Mononuclear cell (primary cell): ENCODE results near the gene DLG3. TPM values are rescaled to one million over a fixed set of nuclear protein-coding genes. Genes with fewer than 3 reads are reported as not detected.

Source experiments
- H3K27me3 ChIP-seq: 2 replicates; pipeline ENCODE4 v1.6.0; 2011; ENCODE audit warnings: low read length, control low read depth; ENCODE audit not compliant: insufficient read depth
- H3K4me1 ChIP-seq: 2 replicates; pipeline ENCODE4 v1.5.1; 2011; ENCODE audit warnings: mild to moderate bottlenecking, low read length, control low read depth; ENCODE audit not compliant: insufficient read depth
- H3K4me3 ChIP-seq: 2 replicates; pipeline ENCODE4 v1.5.1; 2011; ENCODE audit warnings: mild to moderate bottlenecking, low read length, moderate library complexity
- H3K9me3 ChIP-seq: 2 replicates; pipeline ENCODE4 v1.5.1; 2011; ENCODE audit warnings: low read depth, mild to moderate bottlenecking, control low read depth, low read length
- total RNA-seq: library from RNA; depleted of rRNA; stranded (reverse); fragments of >200 nt; gene quantifications from one replicate; pipeline ENCODE4 v1.2.3, GENCODE V29; 2012

DLG3 gene
- total RNA-seq, 1 donor: 6.4 TPM

DNA sequence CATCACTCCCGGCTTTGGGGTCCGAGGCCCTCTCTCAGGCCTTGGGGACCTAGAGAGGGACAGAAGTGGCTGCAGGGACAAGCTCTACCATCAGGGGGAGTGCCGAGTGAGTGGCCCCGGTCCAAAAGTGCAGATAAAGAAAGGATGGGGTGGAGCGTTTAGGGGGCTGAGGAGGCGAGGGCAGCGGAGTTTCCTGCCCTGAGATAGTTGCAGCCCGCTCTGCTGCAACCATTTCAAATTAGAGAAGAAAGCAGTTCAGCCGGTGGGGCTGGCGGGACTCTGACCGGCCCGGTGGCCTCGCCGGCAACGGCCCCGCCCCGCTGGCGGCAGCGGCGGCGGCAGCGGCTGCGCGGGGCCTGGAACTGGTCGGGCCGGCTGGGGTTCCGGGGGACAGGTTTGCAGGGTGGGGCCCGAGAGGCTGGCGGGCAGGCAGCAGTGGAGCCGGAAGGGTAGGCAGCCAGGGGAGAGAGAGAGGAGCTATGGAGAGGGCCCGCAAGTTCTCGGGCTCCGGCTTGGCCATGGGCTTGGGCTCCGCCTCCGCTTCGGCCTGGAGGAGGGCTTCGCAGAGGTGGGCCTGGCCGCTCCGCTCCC is 7.6 kb downstream of the DLG3 start:
- peaks cover 6% of the 10 kb centered on the region for H3K4me1 ChIP-seq
- no peaks in the 10 kb centered on the region for H3K9me3 ChIP-seq
- H3K27me3 ChIP-seq: no peaks in the 10 kb centered on the region
- peak overlapping the region; percentile 32 for H3K4me3 ChIP-seq

- Histone ChIP-seq H3K9me3 (no peaks in the 10 kb centered on the region), H3K27me3 (no peaks in the 10 kb centered on the region), H3K4me3 (no peak overlapping the region), H3K4me1 (peaks cover 6% of the 10 kb centered on the region)
These were observed 8.5 kb downstream of the DLG3 start for GRCh38 chrX:70453024-70453618.

DNA sequence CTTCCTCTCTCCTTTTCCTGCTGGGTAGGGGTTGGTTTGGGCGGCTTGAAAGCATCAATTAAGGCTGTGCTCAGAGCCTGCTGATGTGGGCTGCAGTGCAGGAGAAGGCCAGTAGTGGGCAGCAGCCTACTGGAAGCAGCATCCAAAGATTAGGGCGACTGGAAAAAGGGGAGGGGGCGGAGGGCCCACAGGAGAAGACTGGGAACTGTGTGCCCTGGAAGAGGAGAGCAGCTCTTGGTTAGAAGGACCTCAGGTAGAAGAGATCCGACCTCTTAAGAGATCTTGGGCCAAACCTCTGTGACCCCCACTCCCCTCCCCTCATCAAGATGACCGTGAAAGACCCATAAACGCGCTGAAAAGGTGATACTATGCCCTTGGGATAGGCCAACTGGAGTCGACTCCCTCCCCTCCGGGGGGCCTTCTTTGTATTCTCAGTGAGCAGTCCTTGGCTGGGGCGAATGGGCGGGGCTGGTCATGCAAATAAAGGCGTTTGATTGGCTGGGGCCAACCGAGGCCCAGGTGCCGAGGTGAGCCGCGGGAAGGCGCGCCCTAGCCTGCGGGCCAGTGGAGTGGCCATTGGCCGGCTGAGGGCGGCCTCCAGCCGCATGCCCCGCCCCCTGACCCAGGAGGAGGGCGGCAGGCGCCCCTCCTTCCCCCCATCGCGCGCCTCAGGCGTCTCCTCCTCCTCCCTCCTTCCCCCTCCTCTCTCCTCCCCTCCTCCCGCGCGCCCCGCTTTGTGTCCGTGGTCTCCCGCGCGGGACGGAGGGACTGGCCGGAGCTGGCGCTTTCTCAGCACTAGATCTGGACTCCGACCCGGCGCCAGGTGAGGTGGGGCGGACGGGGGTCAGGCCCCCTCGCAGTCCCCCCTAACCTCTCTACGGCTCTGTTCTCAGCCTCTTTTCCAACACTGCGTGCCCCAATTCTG is 10.1 kb downstream of the DLG3 start:
- Histone ChIP-seq H3K4me1 (peaks cover 6% of the 10 kb centered on the region), H3K27me3 (no peaks in the 10 kb centered on the region), H3K4me3 (peak overlapping the region; percentile 29), H3K9me3 (no peaks in the 10 kb centered on the region)

DNA sequence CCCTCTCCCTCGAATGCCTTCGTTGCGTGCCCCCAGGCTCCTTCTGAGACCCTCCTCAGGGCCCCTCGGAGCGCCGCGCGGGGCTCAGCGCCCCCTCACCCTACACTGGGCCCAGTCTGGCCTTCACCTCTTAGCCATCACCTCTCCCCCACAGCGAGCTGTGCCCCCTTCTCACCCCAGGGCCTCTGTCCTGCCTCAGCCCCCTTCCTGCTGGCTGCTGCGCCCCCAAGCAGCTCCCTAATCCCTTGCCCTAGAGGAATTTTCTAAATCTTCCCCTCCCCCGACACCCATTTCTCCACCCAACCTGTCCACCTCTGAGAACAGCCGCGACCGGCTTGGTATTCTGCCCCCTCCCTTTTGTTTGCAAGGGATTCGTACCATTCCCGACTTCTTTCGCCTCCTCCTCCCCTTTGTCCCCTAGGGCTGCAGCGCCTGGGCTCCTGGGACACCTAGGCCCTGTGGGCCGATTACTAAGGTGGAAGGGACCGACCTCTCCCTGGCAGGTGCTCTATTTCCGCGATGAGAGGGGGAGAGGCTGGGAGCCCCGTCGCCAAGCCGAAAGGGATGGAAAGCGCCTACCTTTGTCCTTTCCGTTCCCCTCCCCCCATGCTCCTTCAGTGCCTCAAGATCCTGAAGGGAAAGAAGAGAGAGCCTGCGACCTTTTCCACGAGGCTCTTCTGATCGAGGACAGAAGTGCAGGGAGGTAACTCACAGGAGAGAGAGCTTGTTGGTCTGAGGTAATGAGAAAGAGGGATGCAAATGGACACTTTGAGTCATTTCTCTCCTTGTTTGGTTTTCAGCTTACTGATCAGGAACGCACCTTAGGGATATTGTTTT is 10.9 kb downstream of the DLG3 start:
- no peaks in the 10 kb centered on the region for H3K27me3 ChIP-seq
- H3K4me1 ChIP-seq: peaks cover 6% of the 10 kb centered on the region
- H3K9me3 ChIP-seq: no peaks in the 10 kb centered on the region
- peak overlapping the region; percentile 29 for H3K4me3 ChIP-seq

- H3K9me3 ChIP-seq: no peaks in the 10 kb centered on the region
- peaks cover 6% of the 10 kb centered on the region for H3K4me1 ChIP-seq
- no peak overlapping the region for H3K4me3 ChIP-seq
- no peaks in the 10 kb centered on the region for H3K27me3 ChIP-seq
These were observed 11.6 kb downstream of the DLG3 start for GRCh38 chrX:70456256-70456655.

DNA sequence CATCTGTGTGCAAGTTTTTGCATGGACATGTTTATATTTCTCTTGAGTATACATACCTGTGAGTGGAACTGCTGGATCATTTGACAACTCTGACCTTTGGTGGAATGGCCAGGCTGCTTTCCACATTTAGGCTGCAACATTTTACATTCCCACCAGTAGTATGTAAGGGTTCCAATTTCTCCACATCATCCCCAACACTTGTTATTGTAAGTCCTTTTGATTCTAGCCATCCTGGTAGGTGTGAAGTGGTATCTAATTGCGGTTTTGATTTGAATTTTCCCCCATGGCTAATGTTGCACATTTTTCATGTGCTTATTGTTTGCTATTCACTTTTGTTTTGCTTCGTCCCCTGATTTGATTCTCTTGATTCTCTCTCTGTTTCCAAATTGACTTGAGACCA is 16.4 kb downstream of the DLG3 start:
- no peaks in the 10 kb centered on the region for H3K27me3 ChIP-seq
- no peak overlapping the region for H3K4me3 ChIP-seq
- H3K9me3 ChIP-seq: no peaks in the 10 kb centered on the region
- no peaks in the 10 kb centered on the region for H3K4me1 ChIP-seq

DNA sequence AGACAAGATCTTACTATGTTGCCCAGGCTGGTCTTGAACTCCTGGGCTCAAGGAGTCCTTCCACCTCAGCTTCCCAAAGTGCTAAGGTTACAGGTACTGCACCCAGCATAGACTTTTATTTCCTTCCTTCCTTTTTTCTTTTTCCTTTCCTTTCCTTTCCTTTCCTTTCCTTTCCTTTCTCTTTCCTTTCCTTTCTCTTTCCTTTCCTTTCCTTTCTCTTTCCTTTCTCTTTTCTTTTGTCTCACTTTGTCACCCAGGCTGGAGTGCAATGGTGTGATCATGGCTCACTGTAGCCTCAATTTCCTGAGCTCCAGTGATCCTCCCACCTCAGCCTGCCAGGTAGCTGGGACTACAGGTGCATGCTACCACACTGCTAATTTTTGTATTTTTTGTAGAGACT is 19.4 kb downstream of the DLG3 start:
- no peak overlapping the region for H3K4me3 ChIP-seq
- H3K9me3 ChIP-seq: no peaks in the 10 kb centered on the region
- H3K27me3 ChIP-seq: no peaks in the 10 kb centered on the region
- no peaks in the 10 kb centered on the region for H3K4me1 ChIP-seq

GRCh38 chrX:70466968-70467367 is 22.3 kb downstream of the DLG3 start:
- H3K4me3 ChIP-seq: no peak overlapping the region
- peaks cover 9% of the 10 kb centered on the region for H3K4me1 ChIP-seq
- H3K27me3 ChIP-seq: no peaks in the 10 kb centered on the region
- no peaks in the 10 kb centered on the region for H3K9me3 ChIP-seq

DNA sequence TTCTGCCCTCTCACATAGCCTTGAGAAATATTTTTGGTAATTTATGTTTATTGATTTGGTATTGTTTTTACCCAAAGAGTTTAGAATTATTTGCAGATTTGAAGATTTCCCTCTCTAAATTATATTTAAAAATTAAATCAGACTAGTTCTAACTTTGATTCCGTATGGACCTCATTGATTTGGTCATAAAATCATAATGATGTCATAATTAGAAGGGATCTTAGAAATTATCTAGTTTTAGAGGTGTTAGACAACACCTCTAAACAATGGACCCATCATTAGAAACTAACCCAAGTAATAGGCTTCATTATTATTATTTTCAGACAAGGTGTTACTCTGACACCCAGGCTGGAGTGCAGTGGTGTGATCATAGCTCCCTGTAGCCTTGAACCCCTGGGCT is 24.1 kb downstream of the DLG3 start:
- Histone ChIP-seq H3K9me3 (no peaks in the 10 kb centered on the region), H3K4me1 (peaks cover 9% of the 10 kb centered on the region)

GRCh38 chrX:70470850-70471289 is 26.2 kb downstream of the DLG3 start:
- H3K4me3 ChIP-seq: no peak overlapping the region
- H3K27me3 ChIP-seq: no peaks in the 10 kb centered on the region
- no peaks in the 10 kb centered on the region for H3K9me3 ChIP-seq
- H3K4me1 ChIP-seq: peaks cover 9% of the 10 kb centered on the region

More for the DNA sequence above, 24.1 kb downstream of the DLG3 start:
- Histone ChIP-seq H3K27me3 (no peaks in the 10 kb centered on the region), H3K4me3 (no peak overlapping the region)

- H3K4me3 ChIP-seq: no peak overlapping the region
- no peaks in the 10 kb centered on the region for H3K27me3 ChIP-seq
- H3K4me1 ChIP-seq: peaks cover 2% of the 10 kb centered on the region
- H3K9me3 ChIP-seq: no peaks in the 10 kb centered on the region
These were observed 31.7 kb downstream of the DLG3 start for GRCh38 chrX:70476166-70476933.

- H3K9me3 ChIP-seq: no peaks in the 10 kb centered on the region
- no peaks in the 10 kb centered on the region for H3K4me1 ChIP-seq
- no peaks in the 10 kb centered on the region for H3K27me3 ChIP-seq
- no peak overlapping the region for H3K4me3 ChIP-seq
These were observed 32.5 kb downstream of the DLG3 start for GRCh38 chrX:70476934-70477733.

DNA sequence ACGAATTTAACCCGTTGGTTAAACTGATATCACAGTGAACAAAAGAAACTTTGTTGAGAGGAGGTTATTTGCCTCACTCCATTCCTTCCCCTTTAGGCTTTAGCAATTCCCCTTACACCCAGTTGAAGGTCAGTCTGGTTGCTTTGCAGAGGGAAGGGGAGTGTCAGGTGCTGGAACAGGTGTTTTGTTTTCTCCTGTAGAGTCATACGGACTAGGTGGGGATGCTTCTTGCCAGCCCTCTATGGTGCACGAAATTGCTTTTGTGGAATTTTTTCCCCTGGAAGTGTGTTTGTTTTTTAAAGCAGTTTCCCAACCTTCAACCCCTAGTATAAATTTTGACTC is 33.1 kb downstream of the DLG3 start:
- Histone ChIP-seq H3K4me3 (no peak overlapping the region), H3K9me3 (no peaks in the 10 kb centered on the region)

More for the DNA sequence above, 33.1 kb downstream of the DLG3 start:
- Histone ChIP-seq H3K27me3 (no peaks in the 10 kb centered on the region), H3K4me1 (no peaks in the 10 kb centered on the region)
